HG02885 (cell line): ENCODE data around the gene HS3ST4.
"Not testable (repeated sequence)": the region's sequence is repeated elsewhere in the genome, so short reads cannot be mapped to it uniquely, and the experiment has no call there.

Source experiments
- ATAC-seq: cut with Tn5 transposase; IDR thresholded peaks from one replicate; pipeline ENCODE4 v1.9.1; 2021; ENCODE audit warnings: mild to moderate bottlenecking; ENCODE audit not compliant: unreplicated experiment, poor library complexity

Gene HS3ST4

DNA sequence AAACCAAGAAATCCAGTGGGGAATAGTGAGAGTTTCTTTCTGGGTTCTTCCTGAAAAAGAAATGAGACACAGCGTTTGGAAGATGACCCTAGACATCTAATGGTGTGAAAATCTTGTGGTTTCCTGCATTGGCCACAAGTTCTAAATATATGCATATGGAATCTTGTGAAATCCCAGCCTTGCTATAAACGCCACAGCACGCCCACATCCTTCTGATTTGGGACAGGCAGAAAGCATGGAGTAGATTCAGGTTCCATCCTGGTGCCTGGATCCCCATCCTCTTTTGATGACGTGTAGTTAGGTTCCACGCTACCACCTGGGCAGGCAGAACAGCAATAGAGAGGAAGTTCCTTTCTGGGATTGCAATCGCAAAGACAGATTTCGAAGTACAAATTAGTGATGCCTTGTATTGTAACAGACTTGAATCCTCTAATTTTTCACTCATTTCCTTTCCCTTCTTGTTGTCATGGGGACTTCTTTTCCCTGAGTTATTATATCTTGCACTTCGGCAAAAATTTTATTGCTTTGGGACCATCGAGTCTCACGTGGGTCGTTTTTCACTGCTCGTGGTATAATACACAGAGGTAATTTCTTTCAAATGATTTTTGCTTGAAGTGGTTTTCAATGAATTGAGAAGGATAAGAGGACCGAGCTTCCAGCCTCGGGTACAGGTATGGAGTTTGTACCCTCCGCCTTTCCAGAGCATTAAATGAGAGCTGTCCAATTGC, 37.6 kb downstream of the HS3ST4 start:
- no peak for ATAC-seq

DNA sequence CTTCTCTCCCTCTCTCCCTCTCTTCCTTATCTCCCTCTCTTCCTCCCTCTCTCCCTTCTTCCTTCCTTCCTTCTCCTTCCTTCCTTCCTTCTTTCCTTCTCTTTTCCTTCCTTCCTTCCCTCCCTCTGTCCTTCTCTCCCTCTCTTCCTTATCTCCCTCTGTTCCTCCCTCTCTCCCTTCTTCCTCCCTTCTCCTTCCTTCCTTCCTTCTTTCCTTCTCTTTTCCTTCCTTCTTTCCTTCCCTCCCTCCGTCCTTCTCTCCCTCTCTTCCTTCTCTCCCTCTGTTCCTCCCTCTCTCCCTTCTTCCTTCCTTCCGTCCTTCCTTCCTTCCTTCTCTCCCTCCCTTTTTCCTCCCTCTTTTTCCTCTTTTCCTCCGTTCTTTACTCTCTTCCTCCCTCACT, 38.6 kb downstream of the HS3ST4 start:
- no peak for ATAC-seq

GRCh38 chr16:25734430-25735385, 42.9 kb downstream of the HS3ST4 start:
- no peak for ATAC-seq

GRCh38 chr16:25735645-25736044, 43.9 kb downstream of the HS3ST4 start:
- ATAC-seq, result no peak

- no peak for ATAC-seq
Observed at GRCh38 chr16:25747160-25747758, 55.5 kb downstream of the HS3ST4 start.

DNA sequence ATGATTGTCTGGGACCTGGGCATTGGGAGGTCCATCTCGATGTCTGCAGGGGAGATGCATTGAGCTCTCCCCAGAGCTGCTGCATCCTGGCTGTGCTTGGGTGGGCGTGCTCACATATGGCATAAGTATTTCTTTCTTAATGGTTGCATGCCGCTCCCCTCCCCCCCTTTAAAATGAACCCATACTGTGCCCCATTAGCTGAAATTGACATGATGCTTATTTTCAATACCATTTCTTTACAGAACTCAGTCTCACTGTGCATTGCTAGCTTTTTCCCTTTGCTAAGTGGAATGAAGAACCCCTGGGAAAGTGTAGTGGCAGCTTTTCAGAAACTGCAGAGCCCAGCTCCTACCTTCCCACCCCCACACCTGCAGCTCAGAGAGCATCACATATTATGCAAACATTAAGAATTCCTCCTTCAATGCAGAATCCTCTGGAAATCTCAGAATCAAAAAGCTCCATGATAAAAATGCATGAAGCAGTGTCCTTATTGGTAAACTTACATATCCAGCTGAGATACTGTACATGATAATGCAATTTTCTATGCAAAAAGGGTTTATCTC, 56.4 kb downstream of the HS3ST4 start:
- ATAC-seq, result no peak

DNA sequence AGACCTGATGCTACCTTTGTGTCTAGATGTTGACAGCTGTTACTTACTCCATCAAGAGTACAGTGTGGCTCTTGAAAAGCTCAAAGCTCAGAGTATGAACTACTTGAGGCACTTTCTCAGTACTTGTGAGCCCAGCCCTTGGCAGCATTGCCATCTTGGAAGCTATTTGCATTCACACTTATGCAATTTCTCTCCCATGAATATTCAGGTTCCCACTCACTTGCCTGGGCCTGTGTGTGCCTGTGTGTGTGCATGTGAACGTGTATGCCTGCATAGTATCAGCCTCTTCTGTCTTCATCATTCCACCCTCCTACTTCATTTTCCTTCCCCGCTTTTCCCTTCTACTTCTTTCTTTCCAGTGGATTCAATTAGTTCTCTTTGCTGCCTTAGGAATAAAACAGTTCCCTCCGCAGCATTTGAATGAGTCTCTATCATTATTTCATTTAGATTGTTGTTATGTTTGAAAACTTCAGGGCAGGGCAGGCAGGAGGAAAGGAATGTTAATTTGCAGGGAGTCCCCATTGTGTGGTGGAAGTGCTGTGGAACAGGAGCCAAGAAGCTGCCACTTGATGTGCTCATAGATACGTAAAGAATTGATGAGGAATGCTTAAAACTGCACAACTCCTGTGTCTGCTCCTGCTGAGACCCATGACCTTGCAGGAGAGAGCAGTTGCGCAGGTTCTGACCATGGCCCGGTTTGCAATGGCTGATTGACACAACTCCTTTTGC, 58.9 kb downstream of the HS3ST4 start:
- no peak for ATAC-seq

- no peak for ATAC-seq
Observed at GRCh38 chr16:25751230-25751835, 59.6 kb downstream of the HS3ST4 start.

DNA sequence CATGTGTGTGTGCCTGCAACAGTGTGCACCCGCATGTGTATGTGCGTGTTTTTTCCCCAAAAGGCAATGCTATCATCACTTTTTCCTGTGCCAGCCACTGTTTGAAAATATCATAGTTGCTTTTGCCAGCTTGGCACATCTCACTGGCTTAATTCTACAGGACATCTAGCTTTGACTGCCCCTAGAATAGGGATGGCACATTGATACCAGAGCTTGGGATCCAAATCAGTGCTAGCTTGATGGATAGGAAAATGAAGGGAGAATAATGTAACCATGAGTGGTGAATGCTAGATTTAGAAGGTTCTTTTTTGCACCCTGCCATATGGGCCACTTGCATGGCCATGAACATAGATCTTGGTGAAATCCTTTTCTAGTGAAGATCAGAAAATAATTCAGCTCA, 72.7 kb downstream of the HS3ST4 start:
- no peak for ATAC-seq

- ATAC-seq, result no peak
Observed at GRCh38 chr16:25771216-25771615, 79.5 kb downstream of the HS3ST4 start.

DNA sequence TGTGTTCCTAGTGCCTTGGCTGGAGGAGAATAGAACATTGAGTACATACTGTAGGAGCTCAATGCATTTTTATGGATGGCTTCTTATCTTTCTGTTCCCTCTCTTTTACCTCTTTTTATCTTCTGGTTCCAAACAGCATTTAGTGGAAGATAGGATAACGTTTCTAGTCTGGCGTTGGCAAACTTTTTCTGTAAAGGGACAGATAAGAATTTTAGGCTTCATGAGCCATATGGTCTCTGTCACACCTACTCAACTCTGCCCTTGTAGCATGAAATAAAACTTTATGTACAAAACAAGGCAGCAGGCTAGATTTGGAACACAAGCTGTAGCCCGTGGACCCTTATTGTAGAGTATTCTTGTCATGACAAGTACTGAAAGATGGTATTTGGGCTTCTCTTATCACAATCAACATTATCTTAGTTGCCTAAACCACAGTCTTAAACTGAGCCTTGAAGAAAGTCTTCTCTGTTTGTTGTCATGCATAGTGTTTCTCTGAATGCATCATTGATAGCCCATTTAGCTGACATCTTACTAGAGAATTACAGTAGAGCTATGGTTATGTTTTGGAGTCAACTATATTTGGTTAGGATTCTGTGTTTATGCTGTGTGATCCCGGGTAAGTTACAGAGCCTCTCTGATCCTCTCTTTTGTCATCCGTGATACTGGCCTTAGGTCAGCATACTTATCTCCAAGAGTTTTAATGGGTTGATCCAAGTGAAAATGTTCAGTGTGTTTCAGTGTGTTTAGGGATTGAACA, 80.2 kb downstream of the HS3ST4 start:
- no peak for ATAC-seq

GRCh38 chr16:25776214-25776613, 84.5 kb downstream of the HS3ST4 start:
- ATAC-seq, result not testable (repeated sequence)

DNA sequence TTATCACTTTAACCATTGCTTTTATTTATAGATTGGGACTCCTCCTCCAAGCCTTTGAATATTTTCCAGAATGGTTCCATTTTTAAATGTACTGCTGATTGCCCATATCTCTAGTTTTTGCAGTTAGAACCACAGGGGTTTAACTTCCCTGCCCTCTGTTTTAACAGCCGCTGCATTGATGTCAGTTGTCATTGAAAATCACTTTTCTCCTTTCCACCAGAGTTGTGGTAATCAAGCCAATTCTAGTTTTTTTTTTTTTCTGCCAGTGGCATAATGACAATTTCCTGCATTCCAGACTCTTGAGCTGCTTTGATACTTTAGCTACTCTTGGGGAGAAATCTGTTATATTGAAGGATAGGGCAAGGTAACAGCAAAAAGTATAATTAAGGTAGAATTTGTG, 91.5 kb downstream of the HS3ST4 start:
- no peak for ATAC-seq

- no peak for ATAC-seq
Observed at GRCh38 chr16:25785361-25785760, 93.6 kb downstream of the HS3ST4 start.

DNA sequence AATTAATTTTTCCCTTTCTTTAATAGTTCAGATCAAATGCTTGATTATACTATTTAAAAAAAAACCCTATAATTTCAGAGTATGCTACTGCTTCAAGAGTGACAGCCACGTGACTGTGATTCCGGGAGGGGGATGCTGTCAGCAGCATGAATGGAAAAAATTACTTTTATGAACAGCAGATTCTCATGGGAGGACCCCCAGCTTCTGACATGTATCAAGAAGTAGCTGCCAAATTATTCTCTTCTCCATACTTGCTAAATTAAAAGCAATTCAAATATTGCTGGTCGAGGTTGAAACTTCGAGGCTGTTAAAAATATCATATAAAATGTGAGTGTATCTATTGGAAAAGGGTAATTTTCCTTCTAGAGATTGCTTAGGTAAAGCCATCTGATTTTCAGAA, 95.0 kb downstream of the HS3ST4 start:
- no peak for ATAC-seq

DNA sequence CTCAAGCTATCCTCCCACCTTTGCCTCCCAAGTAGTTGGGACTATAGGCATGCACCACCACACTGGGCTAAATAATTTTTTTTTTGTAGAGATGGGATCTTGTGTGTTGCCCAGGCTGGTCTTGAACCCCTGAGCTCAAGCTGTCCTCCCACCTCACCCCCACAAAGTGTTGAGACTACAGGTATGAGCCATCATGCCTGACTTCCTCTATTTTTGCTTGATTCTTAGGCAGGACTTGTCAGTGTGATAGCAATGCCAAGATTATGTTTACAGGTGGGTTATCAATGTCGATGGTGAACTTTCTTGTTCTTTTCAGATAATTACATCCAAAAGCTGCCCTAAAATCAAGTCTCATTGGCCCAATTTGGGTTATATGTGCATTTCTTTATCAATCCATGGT, 96.9 kb downstream of the HS3ST4 start:
- ATAC-seq, result no peak

GRCh38 chr16:25796239-25796638, 104.5 kb downstream of the HS3ST4 start:
- ATAC-seq, result no peak

DNA sequence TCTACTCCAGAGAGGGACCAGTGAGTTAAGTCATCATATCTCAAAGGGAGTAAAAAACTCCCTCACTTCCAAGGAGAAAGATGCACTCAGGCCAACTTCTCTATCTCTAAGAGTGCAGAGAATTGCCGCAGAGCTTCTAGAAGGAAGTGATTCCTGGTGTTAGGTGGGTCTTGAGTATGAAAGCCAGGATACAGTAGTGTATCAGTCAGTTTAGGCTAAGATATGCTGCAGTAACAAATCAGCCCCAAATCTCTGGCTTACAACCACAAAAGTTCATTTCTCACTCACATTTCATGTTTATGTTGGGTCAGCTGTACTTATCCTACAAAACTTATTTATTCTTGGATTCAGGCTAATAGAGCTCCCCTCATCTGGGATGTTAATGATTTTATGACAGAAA, 106.3 kb downstream of the HS3ST4 start:
- ATAC-seq, result no peak

DNA sequence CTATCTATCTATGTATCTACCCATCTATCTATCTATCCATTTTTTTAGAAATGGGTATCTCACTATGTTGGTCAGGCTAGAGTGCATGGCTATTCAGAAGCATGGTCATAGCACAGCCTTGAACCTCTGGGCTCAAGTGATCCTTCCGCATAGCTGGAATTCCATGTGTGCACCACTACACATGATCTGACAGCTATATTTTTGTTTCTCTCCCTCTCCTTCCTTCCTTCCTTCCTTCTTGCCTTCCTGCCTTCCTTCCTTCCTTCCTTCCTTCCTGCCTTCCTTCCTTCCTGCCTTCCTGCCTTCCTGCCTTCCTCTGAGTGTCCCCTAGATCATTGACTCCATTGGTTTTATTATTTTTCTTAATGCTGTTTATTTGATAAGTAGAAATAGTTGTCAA, 108.1 kb downstream of the HS3ST4 start:
- no peak for ATAC-seq
